ENCODE results near the gene KHDRBS2. TPM values are rescaled to one million over a fixed set of nuclear protein-coding genes. Genes with fewer than 3 reads are reported as not detected.

KHDRBS2 gene
- total RNA-seq, 1 donor from 2014 or later: 14.0 TPM

DNA sequence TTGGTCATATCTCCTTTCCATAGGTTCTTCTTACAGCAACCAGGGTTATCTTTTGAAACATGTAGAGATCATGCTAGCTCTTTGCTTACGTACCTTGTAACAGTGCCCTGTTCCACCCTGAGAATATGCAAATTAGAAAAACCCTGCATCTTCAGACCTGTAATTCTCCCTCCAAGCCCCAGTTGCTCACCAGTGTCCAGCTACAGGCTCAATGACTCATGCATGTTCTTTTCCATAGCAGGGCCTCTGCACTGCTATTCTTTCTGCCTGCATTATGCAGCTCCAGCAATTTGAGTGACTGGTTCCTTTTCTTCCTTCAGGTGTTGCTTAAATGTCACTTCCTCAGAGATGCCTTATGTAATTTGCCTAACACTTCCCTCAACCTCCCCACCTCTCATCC is 636.2 kb downstream of the KHDRBS2 start:
- Histone ChIP-seq H3K4me1 (no peaks in the 10 kb centered on the region), H3K9ac (no peak overlapping the region), H3K4me3 (no peak overlapping the region), H3F3A (ENCODE audit: low read depth) (no peaks in the 10 kb centered on the region), H3K9me3 (ENCODE audit: low read depth) (no peaks in the 10 kb centered on the region), H3K27me3 (no peaks in the 10 kb centered on the region), H4K20me1 (ENCODE audit: low read depth) (no peaks in the 10 kb centered on the region), H2AFZ (replicated peaks) (no peak overlapping the region), H3K4me2 (no peak overlapping the region), H3K27ac (no peak overlapping the region), H3K79me2 (ENCODE audit: low read depth) (no peaks in the 10 kb centered on the region), H3K36me3 (no peaks in the 10 kb centered on the region)
- Mint-ChIP-seq H3K27me3 (ENCODE audit: insufficient read depth, low read depth) (no peaks in the 10 kb centered on the region), H3K4me1 (peaks cover 13% of the 10 kb centered on the region), H3K27ac (no peak overlapping the region), H3K4me3 (no peak overlapping the region), H3K9me3 (no peaks in the 10 kb centered on the region), H3K36me3 (no peaks in the 10 kb centered on the region)
- TF ChIP-seq, protein P1, sequence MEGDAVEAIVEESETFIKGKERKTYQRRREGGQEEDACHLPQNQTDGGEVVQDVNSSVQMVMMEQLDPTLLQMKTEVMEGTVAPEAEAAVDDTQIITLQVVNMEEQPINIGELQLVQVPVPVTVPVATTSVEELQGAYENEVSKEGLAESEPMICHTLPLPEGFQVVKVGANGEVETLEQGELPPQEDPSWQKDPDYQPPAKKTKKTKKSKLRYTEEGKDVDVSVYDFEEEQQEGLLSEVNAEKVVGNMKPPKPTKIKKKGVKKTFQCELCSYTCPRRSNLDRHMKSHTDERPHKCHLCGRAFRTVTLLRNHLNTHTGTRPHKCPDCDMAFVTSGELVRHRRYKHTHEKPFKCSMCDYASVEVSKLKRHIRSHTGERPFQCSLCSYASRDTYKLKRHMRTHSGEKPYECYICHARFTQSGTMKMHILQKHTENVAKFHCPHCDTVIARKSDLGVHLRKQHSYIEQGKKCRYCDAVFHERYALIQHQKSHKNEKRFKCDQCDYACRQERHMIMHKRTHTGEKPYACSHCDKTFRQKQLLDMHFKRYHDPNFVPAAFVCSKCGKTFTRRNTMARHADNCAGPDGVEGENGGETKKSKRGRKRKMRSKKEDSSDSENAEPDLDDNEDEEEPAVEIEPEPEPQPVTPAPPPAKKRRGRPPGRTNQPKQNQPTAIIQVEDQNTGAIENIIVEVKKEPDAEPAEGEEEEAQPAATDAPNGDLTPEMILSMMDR (IDR thresholded peaks at IDR 0.05): no peak
- no peak for TF ChIP-seq EZH2 (IDR thresholded peaks at IDR 0.05)
- TF ChIP-seq EZH2phosphoT487 (IDR thresholded peaks at IDR 0.05): no peak
- DNase-seq (ENCODE audit: low spot score): no peak

DNA sequence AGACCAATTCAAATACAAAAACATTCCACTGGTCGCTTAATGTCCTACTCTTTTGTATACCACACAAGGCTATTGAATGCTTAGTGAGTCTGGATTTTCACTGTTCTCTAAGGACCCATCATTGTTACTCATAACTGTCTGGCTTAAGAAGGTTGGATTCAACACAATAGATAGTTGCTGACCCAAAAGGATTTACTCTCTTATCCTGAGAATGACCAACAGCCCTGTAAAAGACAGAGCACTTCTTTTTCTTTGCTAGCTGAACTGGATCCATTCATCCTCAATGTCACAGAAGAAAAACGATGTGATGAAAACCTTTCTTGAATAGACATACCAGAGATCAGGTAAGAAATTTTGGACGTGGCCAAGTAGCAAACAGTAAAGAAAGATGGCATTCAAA is 645.6 kb downstream of the KHDRBS2 start:
- TF ChIP-seq EZH2phosphoT487 (IDR thresholded peaks at IDR 0.05): peak; percentile 94
- TF ChIP-seq, protein P1 (IDR thresholded peaks at IDR 0.05): no peak
- no peaks in the 10 kb centered on the region for H3K27me3 Mint-ChIP-seq (ENCODE audit: insufficient read depth, low read depth)
- peak; percentile 50 for DNase-seq (ENCODE audit: low spot score)
- Histone ChIP-seq H4K20me1 (ENCODE audit: low read depth) (no peaks in the 10 kb centered on the region), H3K27ac (no peak overlapping the region), H2AFZ (replicated peaks) (no peak overlapping the region), H3K36me3 (no peaks in the 10 kb centered on the region), H3K9me3 (ENCODE audit: low read depth) (no peaks in the 10 kb centered on the region), H3K9ac (no peak overlapping the region), H3F3A (ENCODE audit: low read depth) (no peaks in the 10 kb centered on the region), H3K4me3 (no peak overlapping the region), H3K79me2 (ENCODE audit: low read depth) (no peaks in the 10 kb centered on the region), H3K4me1 (no peaks in the 10 kb centered on the region), H3K4me2 (no peak overlapping the region), H3K27me3 (no peaks in the 10 kb centered on the region)
- no peaks in the 10 kb centered on the region for H3K4me1 Mint-ChIP-seq
- peaks cover 10% of the 10 kb centered on the region for H3K9me3 Mint-ChIP-seq
- H3K36me3 Mint-ChIP-seq: no peaks in the 10 kb centered on the region
- no peak overlapping the region for H3K4me3 Mint-ChIP-seq
- no peak overlapping the region for H3K27ac Mint-ChIP-seq

Measured in neural progenitor cell (in vitro differentiated cells).